KMS-11 (cell line): Measurements from ENCODE around the gene CHMP2B.

ENCODE experiments used
- H2AFZ ChIP-seq: fragments of 200-600 bp; sonication (generic); 2 replicates; pipeline ENCODE4 v1.6.1; 2016; ENCODE audit warnings: antibody characterized with exemption, mixed run types, low read depth
- H3K27ac ChIP-seq: fragments of 200-600 bp; sonication (generic); 2 replicates; pipeline ENCODE4 v1.6.1; 2016; ENCODE audit warnings: mild to moderate bottlenecking, mixed run types
- H3K27me3 ChIP-seq: fragments of 200-600 bp; sonication (generic); 2 replicates; pipeline ENCODE4 v1.6.1; 2017; ENCODE audit warnings: mild to moderate bottlenecking, low read depth, mixed run types, moderate library complexity; ENCODE audit not compliant: insufficient read depth
- H3K36me3 ChIP-seq: fragments of 200-600 bp; sonication (generic); 2 replicates; pipeline ENCODE4 v1.6.1; 2017; ENCODE audit warnings: mild to moderate bottlenecking, mixed run types; ENCODE audit not compliant: insufficient read depth
- H3K4me1 ChIP-seq: fragments of 200-600 bp; sonication (generic); 2 replicates; pipeline ENCODE4 v1.6.1; 2016; ENCODE audit warnings: mild to moderate bottlenecking, low read depth, mixed run types; ENCODE audit not compliant: poor library complexity, severe bottlenecking
- H3K4me2 ChIP-seq: fragments of 200-600 bp; sonication (generic); 2 replicates; pipeline ENCODE4 v1.7.0; 2016; ENCODE audit warnings: mild to moderate bottlenecking, mixed run types
- H3K4me3 ChIP-seq: fragments of 200-600 bp; sonication (generic); IDR thresholded peaks from 2 replicates; pipeline ENCODE4 v1.6.1; 2017; ENCODE audit warnings: low read depth, low read length, mixed read lengths; ENCODE audit not compliant: insufficient read depth
- H3K79me2 ChIP-seq: fragments of 200-600 bp; sonication (generic); 2 replicates; pipeline ENCODE4 v1.6.1; 2016; ENCODE audit warnings: low read depth, mixed run types; ENCODE audit not compliant: insufficient read depth
- H3K9ac ChIP-seq: fragments of 200-600 bp; sonication (generic); 2 replicates; pipeline ENCODE4 v1.6.1; 2016; ENCODE audit warnings: mild to moderate bottlenecking, mixed run types
- H4K20me1 ChIP-seq: fragments of 200-600 bp; sonication (generic); 2 replicates; pipeline ENCODE4 v1.6.1; 2016; ENCODE audit warnings: mild to moderate bottlenecking, mixed run types; ENCODE audit not compliant: insufficient read depth
- TF ChIP-seq, protein P1 (sequence below): fragments of 200-600 bp; sonication (generic); conservative IDR thresholded peaks from 2 replicates; pipeline ENCODE4 v1.6.1; 2017; ENCODE audit warnings: low read depth, mild to moderate bottlenecking, antibody characterized with exemption, low read length, moderate library complexity, mixed read lengths

CHMP2B gene

DNA sequence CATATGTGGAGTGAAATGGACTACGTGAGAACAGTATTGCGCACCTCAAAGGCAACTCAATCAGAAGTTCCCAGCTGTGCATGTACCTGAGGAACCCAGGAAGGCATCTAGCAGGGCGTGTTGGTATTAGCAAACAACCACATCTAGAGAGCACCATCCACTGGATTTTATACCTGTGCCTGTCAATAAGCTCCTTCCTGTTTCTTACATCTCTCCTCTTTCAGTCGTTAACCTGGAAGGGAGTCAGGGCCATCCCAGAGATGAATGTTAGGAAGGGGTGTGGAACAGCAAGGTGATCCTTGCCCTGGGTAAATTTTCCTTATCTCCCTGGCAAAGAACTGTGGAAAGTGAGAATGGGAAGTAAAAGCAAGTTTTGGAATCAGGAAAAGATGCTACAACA, 29.6 kb upstream of the CHMP2B start:
- TF ChIP-seq, protein P1, sequence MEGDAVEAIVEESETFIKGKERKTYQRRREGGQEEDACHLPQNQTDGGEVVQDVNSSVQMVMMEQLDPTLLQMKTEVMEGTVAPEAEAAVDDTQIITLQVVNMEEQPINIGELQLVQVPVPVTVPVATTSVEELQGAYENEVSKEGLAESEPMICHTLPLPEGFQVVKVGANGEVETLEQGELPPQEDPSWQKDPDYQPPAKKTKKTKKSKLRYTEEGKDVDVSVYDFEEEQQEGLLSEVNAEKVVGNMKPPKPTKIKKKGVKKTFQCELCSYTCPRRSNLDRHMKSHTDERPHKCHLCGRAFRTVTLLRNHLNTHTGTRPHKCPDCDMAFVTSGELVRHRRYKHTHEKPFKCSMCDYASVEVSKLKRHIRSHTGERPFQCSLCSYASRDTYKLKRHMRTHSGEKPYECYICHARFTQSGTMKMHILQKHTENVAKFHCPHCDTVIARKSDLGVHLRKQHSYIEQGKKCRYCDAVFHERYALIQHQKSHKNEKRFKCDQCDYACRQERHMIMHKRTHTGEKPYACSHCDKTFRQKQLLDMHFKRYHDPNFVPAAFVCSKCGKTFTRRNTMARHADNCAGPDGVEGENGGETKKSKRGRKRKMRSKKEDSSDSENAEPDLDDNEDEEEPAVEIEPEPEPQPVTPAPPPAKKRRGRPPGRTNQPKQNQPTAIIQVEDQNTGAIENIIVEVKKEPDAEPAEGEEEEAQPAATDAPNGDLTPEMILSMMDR: no peak
- H3K79me2 ChIP-seq: no peaks in the 10 kb centered on the region

DNA sequence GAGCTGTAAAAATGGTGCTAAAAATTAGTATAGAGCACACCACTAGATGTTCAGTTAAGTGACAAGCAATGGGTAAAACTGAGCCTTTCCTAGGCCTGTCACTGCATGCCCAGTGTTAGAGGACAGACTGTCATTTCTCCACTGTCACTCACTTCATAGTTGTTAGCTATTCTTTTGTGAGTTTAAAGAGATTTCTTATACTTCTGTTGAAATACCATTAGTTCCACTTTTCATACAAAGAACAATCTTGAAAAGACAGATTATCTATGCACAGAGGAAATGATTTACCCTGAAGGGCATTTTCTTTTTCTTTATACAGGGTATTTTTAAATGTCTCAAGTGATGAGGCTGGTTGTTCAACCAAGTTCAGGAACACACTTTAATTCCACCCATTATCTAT, 28.3 kb upstream of the CHMP2B start:
- no peaks in the 10 kb centered on the region for H3K79me2 ChIP-seq
- H3K27me3 ChIP-seq: no peaks in the 10 kb centered on the region
- no peak overlapping the region for H3K4me3 ChIP-seq
- TF ChIP-seq, protein P1: no peak
- H2AFZ ChIP-seq: no peak overlapping the region
- no peaks in the 10 kb centered on the region for H4K20me1 ChIP-seq
- peaks cover 19% of the 10 kb centered on the region for H3K4me1 ChIP-seq
- no peak overlapping the region for H3K4me2 ChIP-seq
- H3K9ac ChIP-seq: no peak overlapping the region
- no peak overlapping the region for H3K27ac ChIP-seq
- no peaks in the 10 kb centered on the region for H3K36me3 ChIP-seq

More for the DNA sequence above, 29.6 kb upstream of the CHMP2B start:
- no peaks in the 10 kb centered on the region for H4K20me1 ChIP-seq
- peaks cover 19% of the 10 kb centered on the region for H3K4me1 ChIP-seq
- no peak overlapping the region for H3K4me2 ChIP-seq
- H3K36me3 ChIP-seq: no peaks in the 10 kb centered on the region
- no peak overlapping the region for H3K27ac ChIP-seq
- H2AFZ ChIP-seq: no peak overlapping the region
- H3K4me3 ChIP-seq: no peak overlapping the region
- no peak overlapping the region for H3K9ac ChIP-seq
- no peaks in the 10 kb centered on the region for H3K27me3 ChIP-seq

DNA sequence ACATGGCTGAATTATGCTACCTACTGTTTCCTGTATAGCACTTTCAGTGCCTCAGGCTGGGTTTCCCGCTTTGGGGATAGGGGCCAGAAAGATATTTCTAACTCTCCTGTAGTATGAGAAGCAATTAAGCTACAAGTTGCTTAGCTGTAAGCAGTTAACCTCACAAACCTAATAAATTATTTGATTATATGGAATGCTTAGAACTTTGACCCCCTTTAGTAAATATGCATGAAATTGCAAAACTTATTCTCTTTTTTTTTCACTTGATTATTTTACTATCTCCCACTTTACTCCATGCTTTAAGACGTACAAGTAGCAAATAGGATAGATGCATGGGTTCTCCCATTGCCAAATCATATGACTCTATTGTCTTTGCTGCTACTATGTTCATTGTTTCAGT, 27.5 kb upstream of the CHMP2B start:
- H3K9ac ChIP-seq: no peak overlapping the region
- 0 out of 2 replicates have a peak overlapping the region, but pooled peaks have one; percentile 37 for H3K4me2 ChIP-seq
- H3K27me3 ChIP-seq: no peaks in the 10 kb centered on the region
- no peaks in the 10 kb centered on the region for H4K20me1 ChIP-seq
- no peaks in the 10 kb centered on the region for H3K36me3 ChIP-seq
- no peaks in the 10 kb centered on the region for H3K79me2 ChIP-seq
- TF ChIP-seq, protein P1: no peak
- H3K4me1 ChIP-seq: peaks cover 19% of the 10 kb centered on the region
- H3K4me3 ChIP-seq: no peak overlapping the region
- no peak overlapping the region for H3K27ac ChIP-seq
- H2AFZ ChIP-seq: peak overlapping the region; percentile 14; the same call in 1 of the 2 replicates

DNA sequence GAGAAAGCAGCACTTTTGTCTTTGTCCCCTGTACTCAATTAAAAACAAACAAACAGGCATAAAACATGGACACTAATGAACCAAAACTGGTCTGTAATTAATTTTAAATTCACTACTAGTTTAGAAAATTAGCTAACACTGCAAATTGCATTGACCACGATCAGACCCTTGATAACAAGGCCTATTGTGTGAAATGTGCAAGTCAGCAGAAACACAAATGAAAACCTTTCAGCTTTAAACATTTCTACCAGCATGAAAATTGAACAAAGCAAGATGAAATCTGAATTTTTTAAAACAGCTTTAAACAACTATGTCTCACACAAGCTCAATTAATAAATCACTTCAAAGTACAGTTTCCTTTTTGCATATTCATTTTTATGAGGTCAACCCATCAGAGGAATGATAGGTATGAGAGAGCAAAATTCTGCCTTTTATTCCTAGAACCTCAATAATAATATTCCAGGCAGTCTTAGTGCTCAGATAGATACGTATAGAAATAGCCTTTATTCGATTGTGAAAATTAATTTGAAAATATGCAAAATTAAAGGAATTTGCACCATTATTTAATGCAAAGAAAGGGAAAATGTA, 27.0 kb upstream of the CHMP2B start:
- no peaks in the 10 kb centered on the region for H3K27me3 ChIP-seq
- TF ChIP-seq, protein P1: no peak
- no peaks in the 10 kb centered on the region for H3K79me2 ChIP-seq
- no peaks in the 10 kb centered on the region for H3K36me3 ChIP-seq
- no peaks in the 10 kb centered on the region for H4K20me1 ChIP-seq
- H2AFZ ChIP-seq: peak overlapping the region; percentile 14; the same call in 1 of the 2 replicates
- no peak overlapping the region for H3K27ac ChIP-seq
- H3K9ac ChIP-seq: no peak overlapping the region
- H3K4me1 ChIP-seq: peaks cover 19% of the 10 kb centered on the region
- H3K4me3 ChIP-seq: no peak overlapping the region
- H3K4me2 ChIP-seq: peak overlapping the region; percentile 37
